G401 (cell line): ENCODE data around the gene PACSIN1. TPM values are rescaled to one million over a fixed set of nuclear protein-coding genes. Genes with fewer than 3 reads are reported as not detected.
"Not testable (repeated sequence)": the region's sequence is repeated elsewhere in the genome, so short reads cannot be mapped to it uniquely, and the experiment has no call there.

Experiments
- DNase-seq: peaks from one replicate; pipeline ENCODE4 v3.0.0-alpha.2; 2015; ENCODE audit warnings: low spot score
- in situ Hi-C: cut with HindIII; loops from 2 replicates; pipeline ENCODE4 v1.10.0; 2016; ENCODE audit warnings: low sequenced_read_pairs, mixed read lengths
- total RNA-seq: library from RNA; depleted of rRNA; stranded (reverse); fragments of >200 nt; shearing (Covaris generic); gene quantifications from 2 replicates; pipeline ENCODE4 v1.2.3, GENCODE V29; 2014

Gene PACSIN1
- total RNA-seq, 1 experiment from 2014 or later = not detected

DNA sequence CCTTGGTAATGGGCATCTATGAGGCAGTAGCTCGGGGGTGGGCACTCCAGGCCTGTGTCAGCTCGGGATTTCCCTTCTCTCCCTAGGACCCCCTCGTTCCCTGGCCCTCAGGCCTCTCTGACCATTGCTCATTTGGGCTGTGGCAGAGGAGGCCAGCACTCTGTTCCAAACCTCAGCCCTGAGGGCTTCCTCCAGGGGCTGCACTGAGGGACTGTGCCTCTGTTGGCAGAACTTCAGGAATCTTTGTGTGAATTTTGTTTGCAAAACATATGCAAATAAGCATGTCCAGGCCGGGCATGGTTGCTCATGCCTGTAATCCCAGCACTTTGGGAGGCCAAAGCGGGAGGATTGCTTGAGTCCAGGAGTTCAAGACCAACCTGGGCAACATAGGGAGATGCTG, 11.0 kb downstream of the PACSIN1 start:
- DNase-seq = no peak
- in situ Hi-C loops = no loop called here

DNA sequence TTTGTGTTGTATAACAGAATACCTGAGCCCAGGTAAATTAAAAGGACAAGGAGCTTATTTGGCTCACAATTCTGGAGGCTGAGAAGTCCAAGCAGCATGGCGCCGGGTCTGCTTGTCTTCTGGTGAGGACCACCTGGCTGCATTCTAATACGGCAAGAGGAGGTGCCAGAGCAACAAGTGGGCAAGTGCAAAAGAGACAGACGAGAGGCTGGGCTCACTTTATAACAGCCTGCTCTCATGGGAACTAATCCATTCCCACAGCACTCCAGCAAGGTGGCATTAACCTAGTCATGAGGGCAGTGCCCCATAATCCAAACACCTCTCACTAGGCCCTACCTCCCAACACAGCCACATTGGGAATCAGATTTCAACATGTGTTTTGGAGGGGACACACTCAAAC, 12.9 kb downstream of the PACSIN1 start:
- in situ Hi-C loops = no loop called here
- no peak for DNase-seq

- in situ Hi-C loops, DNase-seq: not testable (repeated sequence)
Observed at GRCh38 chr6:34483781-34484180, 17.9 kb downstream of the PACSIN1 start.

GRCh38 chr6:34484391-34484790, 18.5 kb downstream of the PACSIN1 start:
- in situ Hi-C loops = no loop called here
- no peak for DNase-seq

DNA sequence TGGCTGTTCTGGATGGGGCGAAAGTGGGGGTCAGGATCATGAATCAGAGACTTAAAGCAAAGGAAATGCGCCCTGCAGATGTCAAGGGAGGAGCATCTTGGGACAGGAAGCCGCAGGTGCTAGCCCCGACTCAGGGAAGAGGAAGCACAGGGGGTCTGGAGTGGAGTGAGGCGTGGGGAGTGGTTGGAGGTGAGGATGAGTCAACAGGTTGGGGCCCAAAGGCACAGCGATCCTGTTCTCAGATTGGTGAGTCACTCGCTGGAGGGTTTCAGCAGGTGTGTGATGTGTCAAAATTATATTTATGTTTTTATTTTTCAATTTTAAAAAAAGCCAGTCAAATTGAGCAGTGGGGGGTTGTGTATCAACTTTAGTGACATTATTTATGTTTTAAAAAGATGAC, 19.0 kb downstream of the PACSIN1 start:
- DNase-seq = no peak
- in situ Hi-C loops = no loop called here

DNA sequence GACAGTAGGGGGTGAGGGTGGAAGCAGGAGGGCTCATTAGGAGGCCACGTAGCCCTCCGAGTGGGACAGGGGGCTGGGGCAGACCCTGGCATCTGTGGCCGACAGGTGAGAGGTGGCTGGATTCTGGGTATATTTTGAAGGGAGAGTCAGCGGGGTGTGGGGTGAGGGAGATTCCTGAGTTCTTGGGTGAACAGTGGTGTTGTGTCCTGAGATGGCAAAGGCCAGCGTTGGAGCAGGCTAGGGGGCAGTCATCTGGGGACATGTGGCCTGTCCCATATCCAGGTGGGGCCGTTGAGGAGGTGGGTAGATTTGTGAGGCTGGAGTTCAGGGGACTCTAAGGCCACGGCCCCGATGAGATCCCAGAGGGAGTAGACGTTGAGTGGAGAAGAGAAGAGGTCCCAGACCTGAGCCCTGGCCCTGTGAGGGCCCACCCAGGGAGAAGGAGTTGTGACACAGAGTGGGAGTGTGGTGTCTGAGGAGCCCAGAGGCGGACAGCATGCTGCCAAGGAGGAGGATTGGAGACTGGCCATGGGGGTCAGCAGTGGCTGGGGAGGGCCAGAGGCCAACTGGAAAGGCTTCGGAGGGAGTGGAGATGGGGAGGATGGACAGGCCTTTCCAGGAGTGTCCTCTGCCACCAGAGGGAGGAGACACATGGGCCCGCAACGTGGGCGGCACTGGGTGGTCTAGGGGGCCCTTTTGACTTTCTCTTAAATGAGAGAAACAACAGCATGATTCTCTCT, 19.6 kb downstream of the PACSIN1 start:
- DNase-seq = no peak
- in situ Hi-C loops = no loop called here

DNA sequence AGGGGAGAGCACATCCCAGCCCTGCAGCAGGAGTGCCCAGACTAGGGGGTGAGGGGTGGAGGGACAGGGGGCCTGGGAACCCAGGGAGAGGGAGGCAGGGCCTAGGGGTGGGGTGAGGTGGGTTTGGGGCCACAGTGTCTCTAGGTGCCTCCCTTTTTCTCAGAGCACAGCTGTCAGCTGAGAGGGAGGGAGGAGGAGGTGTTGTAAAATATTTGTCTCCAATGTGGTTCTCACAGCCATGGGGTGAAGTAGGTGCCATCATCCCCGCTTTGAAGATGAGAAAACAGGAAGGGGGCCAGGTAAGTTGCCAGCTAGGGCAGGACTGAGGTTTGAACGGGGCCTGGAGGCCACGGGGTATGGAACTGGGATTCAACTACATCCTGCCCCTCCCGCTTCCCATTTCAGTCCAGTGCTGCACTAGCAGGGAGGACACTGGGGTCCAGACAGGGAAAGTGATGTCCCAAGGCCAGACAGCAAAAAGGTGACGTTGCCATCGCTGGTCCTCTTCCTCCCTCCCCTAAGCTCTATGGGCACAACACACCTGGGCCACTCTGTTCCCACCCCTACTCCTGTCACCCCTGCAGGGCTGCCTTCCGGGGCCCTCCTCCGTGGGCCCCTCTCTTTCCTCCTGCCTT, 20.3 kb downstream of the PACSIN1 start:
- in situ Hi-C loops = no loop called here

GRCh38 chr6:34486886-34487285, 21.0 kb downstream of the PACSIN1 start:
- DNase-seq, in situ Hi-C loops: not testable (repeated sequence)

More for the DNA sequence above, 20.3 kb downstream of the PACSIN1 start:
- no peak for DNase-seq

DNA sequence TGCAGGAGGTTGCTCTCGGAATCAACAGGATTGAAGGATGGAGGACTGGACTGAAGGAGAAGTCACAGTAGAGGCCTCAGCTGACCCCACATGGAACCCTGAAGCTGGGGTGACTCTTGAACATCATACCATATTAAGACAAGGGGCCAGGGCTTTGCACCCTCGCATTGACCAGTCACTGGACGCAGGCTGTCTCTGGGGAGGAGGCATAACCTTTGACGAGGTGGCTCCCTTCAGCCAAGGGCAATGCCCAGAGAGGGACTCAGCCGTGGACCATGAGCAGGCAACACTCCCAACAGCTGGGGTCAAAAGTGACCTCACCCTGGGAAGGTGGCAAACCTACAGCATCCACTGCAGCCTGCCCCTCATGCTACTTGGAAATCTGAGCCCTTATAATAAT, 21.7 kb downstream of the PACSIN1 start:
- in situ Hi-C loops = no loop called here
- DNase-seq = no peak

DNA sequence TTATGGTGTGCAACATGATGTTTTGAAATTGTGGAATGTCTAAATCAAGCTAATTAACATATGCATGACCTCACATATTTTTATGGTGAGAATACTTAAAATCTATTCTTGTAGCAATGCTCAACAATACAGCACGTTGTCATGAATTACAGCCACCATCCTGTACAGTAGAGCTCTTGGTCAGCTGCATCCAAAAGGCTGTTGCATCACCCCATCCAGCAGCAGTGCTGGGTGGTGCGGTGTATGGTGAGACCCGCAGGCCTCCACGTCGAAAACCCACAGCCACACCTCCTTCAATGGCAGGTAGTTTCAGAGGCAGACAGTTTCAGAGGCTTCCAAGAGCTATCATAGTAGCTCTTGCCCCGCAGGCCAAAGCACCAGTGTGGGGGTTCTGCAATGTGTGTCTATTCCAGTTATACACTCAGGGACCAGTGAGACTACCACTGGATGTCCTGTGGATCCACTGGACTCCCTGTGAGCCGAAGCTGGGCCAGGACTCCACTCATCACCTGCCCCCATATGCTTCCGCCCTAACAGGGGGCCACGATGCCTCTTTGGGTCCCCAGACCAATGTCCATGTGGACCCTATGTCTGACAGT, 23.4 kb downstream of the PACSIN1 start:
- no peak for DNase-seq
- in situ Hi-C loops = no loop called here

DNA sequence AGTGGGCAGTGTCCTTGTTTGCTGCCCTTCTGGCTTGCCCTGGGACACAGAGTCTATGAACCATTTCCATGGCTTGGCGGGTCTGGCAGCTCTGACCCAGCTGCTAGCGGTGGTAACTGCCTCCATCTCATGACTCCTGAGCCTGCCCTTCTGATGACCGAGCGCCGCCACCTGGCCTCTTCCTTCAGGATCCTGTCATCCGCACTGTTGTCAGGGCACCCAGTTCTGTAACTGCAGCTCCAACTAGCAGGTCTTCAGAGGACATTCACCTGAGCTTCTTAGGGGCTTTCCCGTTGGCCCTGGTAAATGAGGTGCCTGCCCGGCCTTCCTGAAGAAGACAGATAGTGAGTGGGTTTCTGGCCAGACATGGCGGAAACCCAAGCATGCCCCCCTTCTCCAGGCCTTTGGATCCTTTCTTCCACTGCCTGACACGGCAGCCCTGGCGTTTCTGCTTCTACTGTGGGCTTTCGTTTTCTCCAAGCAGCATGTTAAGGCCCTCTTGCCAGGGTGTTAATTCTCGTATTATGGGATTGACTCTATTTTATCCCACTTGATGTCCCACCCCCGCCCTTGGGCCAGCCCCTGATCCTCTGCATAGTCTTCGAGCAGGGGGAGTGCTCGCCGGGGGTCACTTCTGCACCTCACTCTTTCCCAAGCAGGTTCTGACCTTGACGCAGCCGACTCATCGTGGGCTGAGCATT, 24.7 kb downstream of the PACSIN1 start:
- in situ Hi-C loops = no loop called here
- peak; percentile 47 for DNase-seq

DNA sequence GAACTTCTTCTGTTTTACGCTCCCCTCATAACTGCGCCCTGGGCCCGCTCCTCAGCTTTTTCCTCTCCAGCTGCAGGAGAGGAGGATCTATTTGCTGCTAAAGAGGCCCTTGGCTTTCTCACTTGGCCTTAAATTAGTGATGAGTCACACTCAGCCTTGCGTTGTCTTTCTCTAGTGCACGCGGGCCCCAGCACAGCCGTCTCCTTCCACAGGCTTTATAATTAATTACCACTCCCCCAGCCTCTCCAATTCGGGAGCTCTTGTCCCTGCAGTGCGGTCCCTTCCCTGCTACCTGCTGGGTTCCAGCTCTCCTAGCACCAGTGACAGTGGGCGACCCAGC, 25.2 kb downstream of the PACSIN1 start:
- in situ Hi-C loops = no loop called here

DNA sequence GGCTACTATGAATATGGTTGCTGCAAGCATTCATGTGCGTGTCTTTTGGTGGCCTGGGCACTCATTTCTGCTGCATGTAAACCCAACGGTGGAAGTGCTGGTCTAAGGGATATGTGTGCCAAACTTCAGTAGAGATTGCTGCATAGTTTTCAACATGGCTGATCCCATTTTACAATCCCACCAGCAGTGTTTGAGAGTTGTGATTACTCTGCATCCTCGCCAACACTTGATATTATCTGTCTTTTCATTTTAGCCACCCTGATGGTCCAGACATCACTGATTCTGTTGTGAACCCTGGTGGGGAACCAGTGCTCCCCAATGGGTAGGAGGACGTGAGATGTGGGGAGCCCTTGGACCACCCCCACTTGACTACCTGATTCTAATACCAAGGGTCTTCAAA, 27.5 kb downstream of the PACSIN1 start:
- no peak for DNase-seq
- in situ Hi-C loops = no loop called here

More for the DNA sequence above, 25.2 kb downstream of the PACSIN1 start:
- no peak for DNase-seq

DNA sequence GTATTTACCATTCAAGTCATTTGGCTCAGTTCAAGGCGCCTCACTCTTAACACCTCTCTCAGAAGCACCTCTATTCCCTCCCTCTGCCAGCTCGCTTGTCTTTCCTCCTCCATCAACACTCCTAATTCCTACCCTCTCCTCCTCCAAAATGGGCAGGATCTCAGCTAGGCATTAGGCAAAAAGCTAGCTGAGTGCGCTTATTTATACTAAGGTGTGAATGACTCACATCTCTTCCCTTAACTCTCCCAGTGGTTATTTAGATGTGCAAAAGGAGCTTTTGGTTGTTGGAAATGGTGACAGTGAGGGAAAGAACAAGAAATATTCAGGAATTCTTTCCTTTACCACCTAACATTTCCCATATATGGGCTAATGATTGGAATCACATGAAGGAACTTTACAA, 29.1 kb downstream of the PACSIN1 start:
- in situ Hi-C loops = no loop called here
- DNase-seq = no peak

- in situ Hi-C loops = no loop called here
- no peak for DNase-seq
Observed at GRCh38 chr6:34496103-34496685, 30.3 kb downstream of the PACSIN1 start.

DNA sequence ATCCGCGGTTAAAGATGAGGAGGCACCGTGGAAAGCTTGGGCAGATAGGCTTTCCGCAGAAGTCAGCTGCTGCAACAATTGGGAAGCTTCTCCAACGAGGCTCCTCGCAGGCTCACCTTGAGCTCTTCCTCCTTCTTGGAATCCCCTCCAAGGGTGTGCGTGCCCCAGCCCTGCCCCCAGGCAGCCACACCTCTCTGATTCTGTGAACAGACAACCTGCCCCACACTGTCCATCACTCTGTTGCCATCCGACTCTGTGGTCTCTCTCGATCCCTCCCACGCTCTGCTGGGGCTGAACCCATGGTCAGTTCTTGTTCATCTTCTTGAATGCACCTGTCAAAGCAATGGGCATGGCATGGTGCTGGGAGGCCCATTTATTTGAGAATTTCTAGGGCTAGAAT, 31.5 kb downstream of the PACSIN1 start:
- no peak for DNase-seq
- in situ Hi-C loops = no loop called here

DNA sequence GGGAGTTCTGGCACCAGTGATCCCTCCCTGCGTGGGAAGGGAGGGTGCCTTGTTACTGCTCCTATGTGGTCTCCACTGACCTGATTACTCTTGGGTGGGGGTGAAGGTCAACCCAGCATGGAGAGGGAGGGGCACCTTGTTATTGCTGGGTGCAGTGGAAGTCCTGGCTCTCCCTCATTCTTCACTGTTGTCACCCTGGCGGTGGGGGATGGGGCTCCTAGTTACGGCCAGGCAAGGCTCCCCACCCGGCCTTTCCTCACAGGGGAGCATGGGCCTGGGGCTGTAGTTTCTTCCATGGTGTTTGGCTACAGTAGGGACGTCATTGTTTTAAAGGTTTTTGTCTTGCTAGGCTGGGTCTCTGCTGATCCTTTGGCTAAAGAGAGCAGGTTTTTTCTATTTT, 40.8 kb downstream of the PACSIN1 start:
- in situ Hi-C loops = loop anchor here (25.0 kb wide), 1 partner anchor 106 kb away; no protein-coding TSS in a partner anchor
- DNase-seq = no peak

GRCh38 chr6:34508425-34508824, 42.5 kb downstream of the PACSIN1 start:
- no peak for DNase-seq

DNA sequence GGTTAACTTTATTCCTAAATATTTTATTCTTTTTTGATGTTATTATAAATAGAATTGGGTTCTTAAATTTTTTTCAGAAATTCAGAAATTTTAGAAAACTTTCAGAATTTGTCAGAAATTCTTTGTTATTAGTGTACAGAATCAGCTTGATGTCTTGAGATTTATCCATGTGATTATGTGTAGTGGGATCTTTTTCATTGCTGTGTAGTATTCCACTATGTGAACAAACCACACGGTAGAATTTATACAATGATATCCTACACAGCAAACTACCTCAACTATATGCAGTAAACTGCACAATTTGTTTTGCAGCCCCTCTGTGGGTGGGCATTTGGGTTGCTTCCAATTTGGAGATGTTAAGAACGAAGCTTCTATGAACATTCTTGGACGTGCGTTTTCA, 43.9 kb downstream of the PACSIN1 start:
- no peak for DNase-seq
- in situ Hi-C loops = loop anchor here (25.0 kb wide), 1 partner anchor 103 kb away; no protein-coding TSS in a partner anchor

More at GRCh38 chr6:34508425-34508824, 42.5 kb downstream of the PACSIN1 start:
- in situ Hi-C loops = loop anchor here (25.0 kb wide), 1 partner anchor 104 kb away; no protein-coding TSS in a partner anchor
